ENCODE data around the gene TRIM2. TPM values are rescaled to one million over a fixed set of nuclear protein-coding genes. Genes with fewer than 3 reads are reported as not detected.

TRIM2 gene
- total RNA-seq, 1 experiment from 2014 or later, result 41.4 TPM

GRCh38 chr4:153185331-153185852 is 18.9 kb upstream of the TRIM2 start:
- Histone ChIP-seq H2AFZ (ENCODE audit: low read depth, low read length, poor library complexity, severe bottlenecking) (no peak overlapping the region), H3K9me3 (ENCODE audit: control insufficient read depth in 1 of 2, insufficient read depth in 1 of 2, low read depth in 1 of 2, low read length in 2 of 2) (no peaks in the 10 kb centered on the region), H3K79me2 (ENCODE audit: insufficient read depth, low read length) (no peaks in the 10 kb centered on the region), H3K36me3 (ENCODE audit: control insufficient read depth in 1 of 2, insufficient read depth in 2 of 2, low read length in 2 of 2) (no peaks in the 10 kb centered on the region), H3K4me1 (ENCODE audit: control insufficient read depth in 1 of 2, insufficient read depth in 2 of 2, low read length in 2 of 2) (peaks cover 0 to 10% of the 10 kb centered on the region in 2 experiments; a peak in 1 of 4 replicates), H3K27me3 (ENCODE audit: insufficient read depth, low read length) (no peaks in the 10 kb centered on the region), H3K4me3 (replicated peaks in 1 of 2; ENCODE audit: low read depth in 1 of 2, low read length in 2 of 2) (no peak overlapping the region), H3K9ac (ENCODE audit: low read length) (no peak overlapping the region), H3K9me2 (ENCODE audit: insufficient read depth) (no peaks in the 10 kb centered on the region), H3K27ac (ENCODE audit: low read depth, low read length) (no peak overlapping the region), H4K20me1 (ENCODE audit: insufficient read depth) (no peaks in the 10 kb centered on the region), H3K4me2 (ENCODE audit: low read length) (no peak overlapping the region)
- ATAC-seq, result no peak
- TF ChIP-seq POLR2A (IDR thresholded peaks at IDR 0.05; ENCODE audit: borderline replicate concordance, extremely low read depth, insufficient read depth, insufficient read length), result no peak
- no peak for TF ChIP-seq MAX (IDR thresholded peaks at IDR 0.05)
- TF ChIP-seq RAD21 (IDR thresholded peaks at IDR 0.05; ENCODE audit: low read depth), result no peak
- TF ChIP-seq ELF1 (IDR thresholded peaks at IDR 0.05; ENCODE audit: borderline replicate concordance, low read depth), result no peak
- no peak for TF ChIP-seq SIN3A (IDR thresholded peaks at IDR 0.05; ENCODE audit: low read depth)
- no peak for TF ChIP-seq ZFX (IDR thresholded peaks at IDR 0.05)
- no peak for TF ChIP-seq ZNF274 (IDR thresholded peaks at IDR 0.05; ENCODE audit: low read depth, low read length)
- TF ChIP-seq JUND (IDR thresholded peaks at IDR 0.05), result no peak
- TF ChIP-seq CBX3 (IDR thresholded peaks at IDR 0.05; ENCODE audit: low read depth), result no peak
- no peak for TF ChIP-seq TCF7L2 (IDR thresholded peaks at IDR 0.05; ENCODE audit: borderline replicate concordance, extremely low read depth, insufficient read depth, insufficient read length)
- no peak for TF ChIP-seq ATF3 (IDR thresholded peaks at IDR 0.05)
- no peak for TF ChIP-seq REST (IDR thresholded peaks at IDR 0.05; ENCODE audit: low read depth)
- intact Hi-C loops (cut with micrococcal nuclease), result no loop called here
- no peak for DNase-seq (ENCODE audit: low read depth, low spot score)
- RAD21 ChIA-PET (ENCODE audit: low non-redundant PET in 1 of 2, low total read pairs in 2 of 2, uncharacterized antibody in 2 of 2, unreplicated experiment in 2 of 2), result no interaction called here
- CTCF ChIA-PET, result no interaction called here
- BruUV-seq (replicated peaks), result no TSS peak
- POLR2A ChIA-PET, result interaction anchor here (1.1 kb wide), 1 partner anchor 19 kb away, joined by 3 read pairs; the partner anchor contains the start of gene TRIM2

All from HCT116 (cell line).